D721Med (cell line): Measurements from ENCODE around the gene WWTR1.
A peak's percentile ranks its signal among the peaks of the same experiment; 100 is the strongest.

ENCODE experiments used
- DNase-seq: peaks from one replicate; pipeline ENCODE4 v3.0.0; 2011; ENCODE audit warnings: low spot score; ENCODE audit not compliant: insufficient read length
- FAIRE-seq: peaks from 2 replicates; lab custom pipeline; 2011; peaks lifted over from hg19 to GRCh38; lab: Jason Lieb, UNC
- TF ChIP-seq, protein P1 (sequence below): IDR thresholded peaks from 2 replicates; pipeline ENCODE4 v1.5.1; 2012; ENCODE audit warnings: mild to moderate bottlenecking, control low read depth; ENCODE audit not compliant: insufficient read depth; ENCODE audit errors: missing control alignments

WWTR1 gene

DNA sequence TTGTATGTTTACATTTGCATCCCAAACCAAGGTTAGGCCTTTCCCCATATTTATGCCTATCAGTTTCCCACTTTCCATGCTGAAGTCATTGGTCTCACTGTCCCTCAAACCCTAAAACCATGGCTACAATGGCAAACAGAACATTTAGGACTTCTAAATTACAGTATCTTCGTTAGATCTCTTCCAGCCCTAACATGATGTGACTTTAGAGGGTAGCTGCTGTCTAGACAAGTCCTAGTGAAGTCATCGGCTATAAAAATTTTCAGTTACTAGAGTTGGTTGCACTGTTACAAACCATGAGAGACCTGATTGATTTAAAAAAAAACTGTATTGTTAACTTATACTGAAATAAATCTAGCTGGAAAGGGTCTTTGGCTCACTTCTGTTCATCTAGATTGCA, 128.7 kb downstream of the WWTR1 start:
- TF ChIP-seq, protein P1, sequence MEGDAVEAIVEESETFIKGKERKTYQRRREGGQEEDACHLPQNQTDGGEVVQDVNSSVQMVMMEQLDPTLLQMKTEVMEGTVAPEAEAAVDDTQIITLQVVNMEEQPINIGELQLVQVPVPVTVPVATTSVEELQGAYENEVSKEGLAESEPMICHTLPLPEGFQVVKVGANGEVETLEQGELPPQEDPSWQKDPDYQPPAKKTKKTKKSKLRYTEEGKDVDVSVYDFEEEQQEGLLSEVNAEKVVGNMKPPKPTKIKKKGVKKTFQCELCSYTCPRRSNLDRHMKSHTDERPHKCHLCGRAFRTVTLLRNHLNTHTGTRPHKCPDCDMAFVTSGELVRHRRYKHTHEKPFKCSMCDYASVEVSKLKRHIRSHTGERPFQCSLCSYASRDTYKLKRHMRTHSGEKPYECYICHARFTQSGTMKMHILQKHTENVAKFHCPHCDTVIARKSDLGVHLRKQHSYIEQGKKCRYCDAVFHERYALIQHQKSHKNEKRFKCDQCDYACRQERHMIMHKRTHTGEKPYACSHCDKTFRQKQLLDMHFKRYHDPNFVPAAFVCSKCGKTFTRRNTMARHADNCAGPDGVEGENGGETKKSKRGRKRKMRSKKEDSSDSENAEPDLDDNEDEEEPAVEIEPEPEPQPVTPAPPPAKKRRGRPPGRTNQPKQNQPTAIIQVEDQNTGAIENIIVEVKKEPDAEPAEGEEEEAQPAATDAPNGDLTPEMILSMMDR: no peak
- DNase-seq: no peak

DNA sequence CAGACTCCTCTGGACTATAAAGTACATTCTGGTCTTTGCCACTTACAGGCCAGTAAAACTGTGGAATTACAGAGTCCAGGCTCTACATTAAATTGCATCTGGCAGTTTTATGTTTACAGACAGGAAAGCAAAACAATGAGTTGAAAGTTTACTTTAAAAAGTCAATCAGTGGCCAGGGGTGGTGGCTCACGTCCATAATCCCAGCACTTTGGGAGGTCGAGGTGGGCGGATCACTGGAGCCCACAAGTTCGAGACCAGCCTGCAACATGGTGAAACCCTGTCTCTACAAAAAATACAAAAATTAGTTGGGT, 129.5 kb downstream of the WWTR1 start:
- DNase-seq: no peak
- no peak for FAIRE-seq
- TF ChIP-seq, protein P1: no peak

More for the DNA sequence above, 128.7 kb downstream of the WWTR1 start:
- FAIRE-seq: no peak

DNA sequence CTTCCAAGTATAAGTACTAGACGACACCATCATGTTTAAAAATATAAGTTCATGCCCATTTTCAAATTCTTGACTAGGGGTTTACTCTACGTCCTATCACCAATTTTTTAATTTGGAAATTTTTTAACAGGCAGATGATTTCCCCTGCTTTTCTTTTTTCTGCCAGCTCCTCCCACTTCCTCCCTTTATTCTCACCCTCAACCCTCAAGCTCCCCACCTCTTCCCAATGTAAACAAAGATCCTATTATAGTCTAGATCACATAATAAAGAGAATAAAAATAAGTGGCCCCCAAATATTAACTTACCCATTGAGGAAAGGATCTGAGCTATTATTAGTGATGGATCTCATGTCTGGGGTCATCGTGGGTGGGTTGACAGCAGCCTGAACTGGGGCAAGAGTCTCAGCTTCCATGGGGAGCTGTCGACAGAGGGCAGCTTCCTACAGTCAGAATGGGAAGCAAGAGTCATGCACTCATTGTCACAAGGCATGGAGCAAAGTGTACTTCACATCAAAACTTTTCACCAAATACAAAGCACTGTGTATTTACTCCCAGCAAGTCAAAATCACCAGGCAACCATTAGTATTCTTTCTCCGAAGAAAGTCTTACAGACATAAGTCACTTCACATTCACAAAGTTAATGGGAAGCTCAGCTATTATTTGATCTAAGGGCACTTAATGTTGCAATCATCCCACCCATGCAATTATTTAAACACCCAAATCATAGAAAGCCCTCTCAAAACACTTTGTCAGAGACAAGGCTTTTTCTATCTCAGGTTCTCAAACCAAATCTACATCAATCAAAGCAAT, 130.1 kb downstream of the WWTR1 start:
- TF ChIP-seq, protein P1: peak; percentile 27
- FAIRE-seq (no peak), DNase-seq (no peak)

DNA sequence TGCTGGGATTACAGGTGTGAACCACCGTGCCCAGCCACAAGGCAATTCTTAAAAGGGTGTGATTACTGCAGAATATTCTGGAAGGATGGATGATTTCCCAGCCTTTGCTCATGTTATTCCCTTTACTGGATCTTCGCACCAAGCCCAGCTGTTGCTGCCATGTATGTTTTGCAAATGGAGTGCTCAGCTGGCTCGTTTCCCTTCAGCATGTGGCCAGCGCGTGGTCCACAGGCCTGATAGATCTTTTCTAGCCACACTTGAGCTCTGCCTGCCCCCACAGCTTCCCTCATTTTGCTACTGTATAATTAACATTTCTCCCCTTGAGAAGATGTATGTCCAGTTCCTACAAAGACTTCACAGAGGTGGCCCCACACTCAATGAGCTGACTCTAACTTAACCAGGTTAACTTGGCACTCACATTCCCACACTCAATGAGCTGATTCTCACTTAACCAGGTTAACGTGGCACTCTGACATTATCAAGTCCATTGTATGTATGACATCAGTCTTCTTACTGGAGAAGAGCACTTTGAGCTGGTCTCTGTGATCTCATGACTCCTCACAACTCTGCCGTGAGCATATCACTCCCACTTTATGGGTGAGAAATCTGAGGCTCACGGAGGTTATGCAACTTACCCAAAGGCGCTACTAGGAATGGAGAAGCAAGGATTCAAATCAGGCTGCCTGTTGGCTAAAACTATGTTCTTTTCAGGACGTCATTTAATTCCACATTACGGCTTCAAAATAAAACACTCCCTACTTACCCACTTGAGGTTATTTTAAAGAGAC, 134.1 kb downstream of the WWTR1 start:
- DNase-seq (no peak), FAIRE-seq (no peak)
- TF ChIP-seq, protein P1: no peak

DNA sequence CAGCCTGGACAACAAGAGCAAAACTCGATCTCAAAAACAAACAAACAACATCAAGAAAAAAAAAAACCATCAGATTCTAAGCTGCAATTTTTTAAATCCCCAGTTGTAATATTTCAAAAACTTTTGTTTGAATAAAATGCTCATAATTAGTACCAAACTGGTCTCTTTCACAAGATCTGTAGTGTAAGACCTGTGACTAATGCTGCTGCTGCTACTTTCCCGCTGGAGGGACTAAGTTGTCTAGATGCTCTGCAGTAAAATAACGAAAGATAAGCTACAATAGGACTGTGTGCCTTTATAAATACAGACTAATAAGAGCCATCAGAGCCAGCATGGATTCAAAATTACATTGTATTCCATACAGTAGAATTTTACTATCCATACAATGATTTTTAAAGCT, 137.9 kb downstream of the WWTR1 start:
- no peak for FAIRE-seq
- TF ChIP-seq, protein P1: no peak
- DNase-seq: no peak

DNA sequence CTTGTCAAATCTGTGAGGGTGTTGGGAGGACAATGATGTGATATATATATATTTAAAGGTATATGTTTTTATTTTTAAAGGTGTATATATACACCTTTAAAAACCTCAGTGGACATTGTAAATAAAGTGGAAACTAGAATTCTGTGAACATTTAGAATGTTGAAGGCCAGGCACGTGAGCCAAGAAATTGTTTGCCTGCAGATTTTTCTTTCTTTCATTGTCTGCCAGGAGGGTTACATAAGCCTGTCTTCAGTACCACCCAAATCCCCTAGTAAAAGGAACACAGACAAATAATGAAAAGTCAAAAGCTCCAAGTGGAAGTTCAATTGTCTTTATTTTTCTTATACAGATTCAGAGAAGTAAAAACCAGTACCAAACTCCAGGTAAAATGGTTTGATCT, 140.9 kb downstream of the WWTR1 start:
- DNase-seq (no peak), FAIRE-seq (no peak)
- TF ChIP-seq, protein P1: no peak

DNA sequence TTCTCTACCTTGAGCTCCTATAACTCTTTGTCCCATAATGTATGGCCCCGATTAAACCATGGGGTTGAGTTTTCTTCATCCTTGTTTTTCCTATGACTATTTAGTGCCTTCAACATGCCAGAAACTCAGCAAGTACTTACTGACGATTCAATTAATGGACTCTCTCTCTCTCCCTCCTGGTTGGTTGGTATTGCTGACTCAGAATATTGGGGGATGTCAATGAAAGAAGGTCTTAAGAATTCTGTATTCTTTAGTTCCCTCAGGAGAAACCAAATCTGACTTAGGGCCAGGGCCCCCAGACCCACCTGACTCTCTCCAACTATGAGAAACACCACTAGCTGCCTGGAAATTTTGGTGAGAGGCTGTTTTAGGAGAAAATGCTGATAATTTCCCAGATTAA, 142.6 kb downstream of the WWTR1 start:
- no peak for DNase-seq
- no peak for FAIRE-seq

More for the DNA sequence above, 142.6 kb downstream of the WWTR1 start:
- TF ChIP-seq, protein P1: no peak
